GM12878 (cell line): ENCODE measurements around the gene C15orf40. TPM values are rescaled to one million over a fixed set of nuclear protein-coding genes. Genes with fewer than 3 reads are reported as not detected.

Experiments
- ATAC-seq: fragments of 200-7000 bp; cut with Tn5 transposase; 3 replicates; pipeline ENCODE4 v1.9.1; 2020; ENCODE audit warnings: mild to moderate bottlenecking, moderate library complexity
- BruUV-seq: library from RNA; stranded (reverse); fragments of 400-500 nt; replicated peaks from 2 replicates; lab custom pipeline; 2021; lab: Mats Ljungman, UMichigan
- CTCF ChIA-PET: fragments of 300-600 bp; sonication (Branson Sonifier 250); formaldehyde crosslinking; extraction: SDS; loops from one replicate; lab custom pipeline; 2021; ENCODE audit warnings: inconsistent platforms; lab: Yijun Ruan, JAX
- POLR2A ChIA-PET: fragments of 350-600 bp; formaldehyde crosslinking; extraction: SDS; loops from one replicate; lab custom pipeline; 2021; ENCODE audit warnings: inconsistent platforms; lab: Charles Lee
- RAD21 ChIA-PET: fragments of 300-600 bp; sonication (Branson Sonifier 250); formaldehyde crosslinking; loops from one replicate; lab custom pipeline; 2023; ENCODE audit warnings: antibody characterized with exemption; ENCODE audit not compliant: unreplicated experiment; lab: Charles Lee
- SMC1A ChIA-PET: fragments of 300-600 bp; sonication (Branson Sonifier 250); formaldehyde crosslinking; loops from one replicate; lab custom pipeline; 2023; ENCODE audit not compliant: unreplicated experiment, uncharacterized antibody; lab: Charles Lee
- DNase-seq: peaks from one replicate; pipeline ENCODE4 v3.0.0-alpha.2; 2011; ENCODE audit warnings: low read depth, low spot score
- FAIRE-seq: peaks from 3 replicates; lab custom pipeline; 2011; peaks lifted over from hg19 to GRCh38; lab: Jason Lieb, UNC
- H2AFZ ChIP-seq: 2 replicates; pipeline ENCODE4 v1.6.0; 2011; ENCODE audit warnings: low read depth, low read length, control low read depth; ENCODE audit not compliant: control insufficient read depth
- H3K27ac ChIP-seq: 2 replicates; pipeline ENCODE4 v1.5.1; 2011; ENCODE audit warnings: control low read depth; ENCODE audit not compliant: control insufficient read depth, insufficient read depth
- H3K27me3 ChIP-seq, 2 experiments: replicated peaks in 1 of 2; 2 replicates each; pipeline versions ENCODE4 v1.6.0 to v1.6.1; 2011; ENCODE audit warnings: low read length in 1 of 2; ENCODE audit not compliant: control insufficient read depth in 2 of 2, insufficient read depth in 2 of 2
- H3K36me3 ChIP-seq, 2 experiments: 2 replicates each; pipeline ENCODE4 v1.5.1; 2011; ENCODE audit warnings: low read length in 1 of 2; ENCODE audit not compliant: control insufficient read depth in 2 of 2, insufficient read depth in 2 of 2
- H3K4me1 ChIP-seq: 2 replicates; pipeline ENCODE4 v1.6.1; 2011; ENCODE audit warnings: mild to moderate bottlenecking, low read length, moderate library complexity, mixed read lengths; ENCODE audit not compliant: control insufficient read depth, insufficient read depth
- H3K4me2 ChIP-seq: 2 replicates; pipeline ENCODE4 v1.6.0; 2011; ENCODE audit warnings: control low read depth; ENCODE audit not compliant: control insufficient read depth, insufficient read depth
- H3K4me3 ChIP-seq: fragments of 200-600 bp; sonication (generic); 2 replicates; pipeline ENCODE4 v1.5.1; 2016
- H3K79me2 ChIP-seq: 2 replicates; pipeline ENCODE4 v1.6.0; 2011; ENCODE audit warnings: low read length; ENCODE audit not compliant: control insufficient read depth, insufficient read depth
- H3K9ac ChIP-seq: 2 replicates; pipeline ENCODE4 v1.8.0; 2011; ENCODE audit warnings: low read length, control low read depth, mixed read lengths; ENCODE audit not compliant: control insufficient read depth, insufficient read depth
- H3K9me3 ChIP-seq: replicated peaks from 3 replicates; pipeline ENCODE4 v1.5.1; 2011; ENCODE audit warnings: mild to moderate bottlenecking, low read length; ENCODE audit not compliant: control insufficient read depth, insufficient read depth
- H4K20me1 ChIP-seq: 2 replicates; pipeline ENCODE4 v1.6.0; 2011; ENCODE audit not compliant: control insufficient read depth, insufficient read depth
- MTA3 ChIP-seq: IDR thresholded peaks from 2 replicates; pipeline ENCODE4 v1.6.1; 2012; ENCODE audit warnings: low read length, inconsistent platforms, borderline replicate concordance
- RB1 ChIP-seq: fragments of 450-650 bp; formaldehyde crosslinking; IDR thresholded peaks from 2 replicates; pipeline ENCODE4 v1.6.1; 2017; ENCODE audit warnings: mild to moderate bottlenecking, borderline replicate concordance
- RCOR1 ChIP-seq: conservative IDR thresholded peaks from 2 replicates; pipeline ENCODE4 v1.6.1; 2012; ENCODE audit warnings: low read depth, low read length, improper control_type of control experiment
- SMAD1 ChIP-seq: fragments of 450-650 bp; IDR thresholded peaks from 2 replicates; pipeline ENCODE4 v1.6.1; 2018; ENCODE audit warnings: mild to moderate bottlenecking, low read depth; ENCODE audit not compliant: partially characterized antibody
- SMC3 ChIP-seq: IDR thresholded peaks from 2 replicates; pipeline ENCODE4 v1.6.1; 2011; ENCODE audit warnings: low read length, improper control_type of control experiment, borderline replicate concordance
- ZBED1 ChIP-seq: IDR thresholded peaks from 2 replicates; pipeline ENCODE4 v1.6.1; 2016; ENCODE audit warnings: borderline replicate concordance
- ZNF217 ChIP-seq: fragments of 450-650 bp; IDR thresholded peaks from 2 replicates; pipeline ENCODE4 v1.6.1; 2017; ENCODE audit warnings: antibody characterized with exemption, mild to moderate bottlenecking
- WGBS: methylation state at CpG from one replicate; pipeline ENCODE4 v1.1.6; 2016; ENCODE audit warnings: low lambda C conversion rate; ENCODE audit not compliant: insufficient replicate concordance, insufficient coverage; ENCODE audit errors: missing lambda C conversion rate; 5-methylcytosine and 5-hydroxymethylcytosine counted together
- in situ Hi-C: fragments of 300-500 bp; cut with MboI; formaldehyde crosslinking; loops from 9 replicates; pipeline ENCODE4 v1.14.3; 2018; ENCODE audit warnings: mixed read lengths
- intact Hi-C: fragments of 100-400 bp; cut with micrococcal nuclease; formaldehyde crosslinking; loops from one replicate; pipeline ENCODE4 v1.14.2; 2022; ENCODE audit not compliant: unreplicated experiment
- polyA plus RNA-seq, 11 experiments: library from polyadenylated mRNA; depleted of rRNA in 4 of 11; unstranded in 6 of 11; stranded (reverse) in 5 of 11; fragments of >200 nt; fragmentation: Nextera tagmentation in 4 of 11; fragmentation: Illumina TruSeq in 1 of 11; extraction: Ambion mirVana in 4 of 11; extraction: Trizol in 1 of 11; gene quantifications; 1 replicate in 1 of 11; 2 replicates in 10 of 11; pipeline versions ENCODE4 v1.2.1 to v1.2.3, GENCODE V29; 2011 to 2016; ENCODE audit warnings: inconsistent platforms in 2 of 11, missing spikeins in 2 of 11, low read depth in 1 of 11
- total RNA-seq, 4 experiments: library from RNA; depleted of rRNA in 3 of 4; stranded (reverse); fragments of >200 nt in 3 of 4; fragmentation: Illumina TruSeq in 1 of 4; extraction: Trizol in 1 of 4; gene quantifications; 2 replicates each; pipeline versions ENCODE4 v1.2.1 to v1.2.3, GENCODE V29; 2013 to 2021
- TF ChIP-seq, protein P1 (sequence below): IDR thresholded peaks from 2 replicates; pipeline ENCODE4 v1.6.1; 2011; ENCODE audit warnings: borderline replicate concordance, low read depth, mild to moderate bottlenecking, moderate library complexity, low read length; ENCODE audit not compliant: insufficient read depth, poor library complexity, severe bottlenecking
- TF ChIP-seq, protein P2 (sequence below): IDR thresholded peaks from 2 replicates; pipeline ENCODE4 v1.6.1; 2012; ENCODE audit warnings: mild to moderate bottlenecking, low read depth, low read length

Gene C15orf40
- total and polyA plus RNA-seq, 10 of the 15 experiments (the other 5 are each of a cell fraction or from before 2014, with no cell fraction given) = 21.3 to 70.0 (median 31.8) TPM

DNA sequence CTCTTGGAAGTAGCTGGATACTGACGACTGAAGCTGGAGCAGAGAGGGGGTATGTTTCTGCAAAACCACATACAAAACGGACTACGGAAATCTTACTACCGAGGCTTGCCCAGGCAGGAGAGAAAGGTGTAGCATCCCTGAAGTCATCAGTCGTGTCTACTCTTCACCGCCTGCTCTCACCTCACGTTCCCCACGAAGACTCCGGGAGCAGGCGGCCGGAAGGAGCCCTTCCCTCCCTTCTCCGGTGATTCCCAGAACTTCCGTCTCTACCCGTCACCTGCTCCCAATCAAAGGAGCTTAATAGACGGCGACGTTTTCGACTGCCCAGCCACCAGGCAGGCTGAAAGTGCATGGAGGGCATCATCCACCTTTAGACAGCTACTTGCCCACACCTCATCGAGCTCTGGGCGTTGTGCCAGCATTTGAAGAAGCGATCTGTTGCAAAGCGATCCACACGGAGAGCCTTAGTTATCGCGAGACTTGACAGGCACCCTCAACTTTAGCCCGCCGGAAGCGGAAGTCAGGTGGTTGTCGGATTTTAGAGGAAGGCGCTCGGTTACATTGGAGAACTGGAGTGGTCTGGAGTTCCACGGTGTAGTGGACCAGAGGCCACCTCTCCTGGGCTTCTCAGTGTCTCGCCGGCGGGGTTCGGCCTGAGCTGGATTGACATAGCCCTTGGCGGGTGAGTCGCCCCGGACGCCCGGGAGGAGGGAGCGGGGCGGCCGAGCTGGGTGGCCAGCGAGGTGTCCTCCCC lies 25.6 kb downstream of the C15orf40 start, which contains the start of gene RAMAC (continued):
- TF ChIP-seq, protein P1, sequence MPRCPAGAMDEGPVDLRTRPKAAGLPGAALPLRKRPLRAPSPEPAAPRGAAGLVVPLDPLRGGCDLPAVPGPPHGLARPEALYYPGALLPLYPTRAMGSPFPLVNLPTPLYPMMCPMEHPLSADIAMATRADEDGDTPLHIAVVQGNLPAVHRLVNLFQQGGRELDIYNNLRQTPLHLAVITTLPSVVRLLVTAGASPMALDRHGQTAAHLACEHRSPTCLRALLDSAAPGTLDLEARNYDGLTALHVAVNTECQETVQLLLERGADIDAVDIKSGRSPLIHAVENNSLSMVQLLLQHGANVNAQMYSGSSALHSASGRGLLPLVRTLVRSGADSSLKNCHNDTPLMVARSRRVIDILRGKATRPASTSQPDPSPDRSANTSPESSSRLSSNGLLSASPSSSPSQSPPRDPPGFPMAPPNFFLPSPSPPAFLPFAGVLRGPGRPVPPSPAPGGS = no peak
- 0 out of 2 replicates have a peak, but pooled peaks have one; percentile 30 for TF ChIP-seq ZBED1

DNA sequence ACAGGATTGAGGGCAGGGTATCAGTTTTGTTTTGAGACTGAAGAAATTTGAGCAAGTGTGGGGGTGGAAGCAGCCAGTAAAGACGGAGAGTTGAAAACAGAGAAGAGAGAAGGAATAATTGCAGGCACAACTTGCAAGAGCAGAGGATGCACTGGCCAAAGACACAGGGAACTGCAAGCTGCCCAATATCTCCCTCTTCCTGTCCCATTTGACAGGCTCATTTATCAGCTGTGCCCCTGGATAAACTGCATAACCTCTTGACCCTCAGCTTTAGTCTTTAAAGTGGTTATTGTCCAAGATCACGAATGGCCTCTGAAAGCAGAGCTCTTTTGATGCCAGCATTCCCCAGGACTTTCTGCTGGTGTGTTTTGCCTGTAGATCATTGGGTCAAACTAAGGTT lies 30.5 kb downstream of the C15orf40 start:
- peaks cover 8% of the 10 kb centered on the region for H3K4me1 ChIP-seq
- in situ Hi-C loops = no loop called here
- no peak overlapping the region for H3K27ac ChIP-seq
- H3K27me3 ChIP-seq = no peaks in the 10 kb centered on the region
- no peaks in the 10 kb centered on the region for H3K9me3 ChIP-seq
- ChIA-PET POLR2A (no interaction called here), SMC1A (interaction anchor here (1.0 kb wide), 1 partner anchor 11 kb away, joined by 4 read pairs; no protein-coding TSS in a partner anchor), RAD21 (no interaction called here), CTCF (no interaction called here)
- no peak overlapping the region for H3K4me3 ChIP-seq
- H3K9ac ChIP-seq = no peak overlapping the region
- TF ChIP-seq SMC3 (no peak), MTA3 (no peak), ZNF217 (no peak), RB1 (no peak), RCOR1 (no peak), SMAD1 (no peak)
- TF ChIP-seq, protein P2, sequence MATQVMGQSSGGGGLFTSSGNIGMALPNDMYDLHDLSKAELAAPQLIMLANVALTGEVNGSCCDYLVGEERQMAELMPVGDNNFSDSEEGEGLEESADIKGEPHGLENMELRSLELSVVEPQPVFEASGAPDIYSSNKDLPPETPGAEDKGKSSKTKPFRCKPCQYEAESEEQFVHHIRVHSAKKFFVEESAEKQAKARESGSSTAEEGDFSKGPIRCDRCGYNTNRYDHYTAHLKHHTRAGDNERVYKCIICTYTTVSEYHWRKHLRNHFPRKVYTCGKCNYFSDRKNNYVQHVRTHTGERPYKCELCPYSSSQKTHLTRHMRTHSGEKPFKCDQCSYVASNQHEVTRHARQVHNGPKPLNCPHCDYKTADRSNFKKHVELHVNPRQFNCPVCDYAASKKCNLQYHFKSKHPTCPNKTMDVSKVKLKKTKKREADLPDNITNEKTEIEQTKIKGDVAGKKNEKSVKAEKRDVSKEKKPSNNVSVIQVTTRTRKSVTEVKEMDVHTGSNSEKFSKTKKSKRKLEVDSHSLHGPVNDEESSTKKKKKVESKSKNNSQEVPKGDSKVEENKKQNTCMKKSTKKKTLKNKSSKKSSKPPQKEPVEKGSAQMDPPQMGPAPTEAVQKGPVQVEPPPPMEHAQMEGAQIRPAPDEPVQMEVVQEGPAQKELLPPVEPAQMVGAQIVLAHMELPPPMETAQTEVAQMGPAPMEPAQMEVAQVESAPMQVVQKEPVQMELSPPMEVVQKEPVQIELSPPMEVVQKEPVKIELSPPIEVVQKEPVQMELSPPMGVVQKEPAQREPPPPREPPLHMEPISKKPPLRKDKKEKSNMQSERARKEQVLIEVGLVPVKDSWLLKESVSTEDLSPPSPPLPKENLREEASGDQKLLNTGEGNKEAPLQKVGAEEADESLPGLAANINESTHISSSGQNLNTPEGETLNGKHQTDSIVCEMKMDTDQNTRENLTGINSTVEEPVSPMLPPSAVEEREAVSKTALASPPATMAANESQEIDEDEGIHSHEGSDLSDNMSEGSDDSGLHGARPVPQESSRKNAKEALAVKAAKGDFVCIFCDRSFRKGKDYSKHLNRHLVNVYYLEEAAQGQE = no peak
- H3K79me2 ChIP-seq = peaks cover 7% of the 10 kb centered on the region
- H3K4me2 ChIP-seq = no peak overlapping the region
- H2AFZ ChIP-seq = no peak overlapping the region
- no TSS peak for BruUV-seq
- H3K36me3 ChIP-seq = no peaks in the 10 kb centered on the region
- 62% methylated on average over 2 of the region's 2 CpGs for WGBS
- no peaks in the 10 kb centered on the region for H4K20me1 ChIP-seq
- no peak for DNase-seq
- intact Hi-C loops = no loop called here
- no peak for FAIRE-seq
- ATAC-seq = no peak
